HEK293 (cell line): Measurements from ENCODE around the gene SOX6.

Experiments used
- CTCF ChIA-PET: fragments of 350-600 bp; formaldehyde crosslinking; extraction: SDS; loops from one replicate; lab custom pipeline; 2021; ENCODE audit warnings: antibody characterized with exemption; lab: Yijun Ruan, JAX
- POLR2A ChIA-PET: fragments of 300-600 bp; formaldehyde crosslinking; extraction: SDS; loops from one replicate; lab custom pipeline; 2020; ENCODE audit warnings: antibody characterized with exemption, inconsistent platforms; lab: Yijun Ruan, JAX
- H3K27ac ChIP-seq: fragments of 200-500 bp; sonication (Bioruptor generic); 2 replicates; pipeline ENCODE4 v1.5.1; 2014; ENCODE audit warnings: low read depth, low read length, control low read depth, inconsistent platforms; ENCODE audit errors: extremely low read depth
- H3K36me3 ChIP-seq, 2 experiments: fragments of 200-500 bp in 1 of 2; sonication (Bioruptor generic) in 1 of 2; 1 replicate in 1 of 2; 2 replicates in 1 of 2; pipeline ENCODE4 v1.5.1; 2014 to 2017; ENCODE audit warnings: inconsistent platforms in 2 of 2, low read length in 2 of 2; ENCODE audit not compliant: control insufficient read depth in 2 of 2, insufficient read depth in 1 of 2
- H3K4me1 ChIP-seq: fragments of 200-500 bp; sonication (Bioruptor generic); 2 replicates; pipeline ENCODE4 v1.5.1; 2014; ENCODE audit warnings: mild to moderate bottlenecking, low read length, inconsistent platforms; ENCODE audit not compliant: control insufficient read depth, insufficient read depth
- H3K4me3 ChIP-seq: 2 replicates; pipeline ENCODE4 v1.5.1; 2011; ENCODE audit warnings: low read depth, mild to moderate bottlenecking, control low read depth, low read length, moderate library complexity
- H3K9me3 ChIP-seq: fragments of 200-500 bp; sonication (Bioruptor generic); 2 replicates; pipeline ENCODE4 v1.5.1; 2014; ENCODE audit warnings: low read depth, low read length, inconsistent platforms; ENCODE audit not compliant: control insufficient read depth, insufficient read depth
- HOXA7 ChIP-seq: sonication (generic); formaldehyde crosslinking; IDR thresholded peaks from 2 replicates; pipeline ENCODE4 v1.8.1; 2022; ENCODE audit warnings: missing genetic modification reagents, borderline replicate concordance
- MZF1 ChIP-seq: fragments of 450-650 bp; formaldehyde crosslinking; IDR thresholded peaks from 2 replicates; pipeline ENCODE4 v1.5.1; 2017; ENCODE audit warnings: missing biosample characterization, missing genetic modification characterization, borderline replicate concordance
- SETDB1 ChIP-seq: IDR thresholded peaks from one replicate; pipeline ENCODE4 v1.6.1; 2017; ENCODE audit warnings: mild to moderate bottlenecking, low read length, moderate library complexity, mixed read lengths; ENCODE audit not compliant: insufficient read length
- ZBTB21 ChIP-seq: fragments of 450-650 bp; formaldehyde crosslinking; IDR thresholded peaks from 2 replicates; pipeline ENCODE4 v1.5.1; 2017; ENCODE audit warnings: missing biosample characterization, missing genetic modification characterization
- ZFP41 ChIP-seq: fragments of 450-650 bp; formaldehyde crosslinking; IDR thresholded peaks from 2 replicates; pipeline ENCODE4 v1.5.1; 2016; ENCODE audit warnings: missing biosample characterization, missing genetic modification characterization, borderline replicate concordance
- ZNF146 ChIP-seq: fragments of 450-650 bp; formaldehyde crosslinking; IDR thresholded peaks from 2 replicates; pipeline ENCODE4 v1.5.1; 2016; ENCODE audit warnings: missing biosample characterization, missing genetic modification characterization
- ZNF16 ChIP-seq: fragments of 450-650 bp; formaldehyde crosslinking; IDR thresholded peaks from 2 replicates; pipeline ENCODE4 v1.5.1; 2016; ENCODE audit warnings: low read depth, missing biosample characterization, missing genetic modification characterization
- ZNF202 ChIP-seq: fragments of 450-650 bp; formaldehyde crosslinking; IDR thresholded peaks from 2 replicates; pipeline ENCODE4 v1.5.1; 2016; ENCODE audit warnings: missing biosample characterization, missing genetic modification characterization, borderline replicate concordance
- ZNF223 ChIP-seq: fragments of 450-650 bp; formaldehyde crosslinking; IDR thresholded peaks from 2 replicates; pipeline ENCODE4 v1.5.1; 2016; ENCODE audit warnings: missing biosample characterization, missing genetic modification characterization
- ZNF48 ChIP-seq: fragments of 450-650 bp; formaldehyde crosslinking; IDR thresholded peaks from 2 replicates; pipeline ENCODE4 v1.5.1; 2016; ENCODE audit warnings: missing biosample characterization, missing genetic modification characterization
- ZNF510 ChIP-seq: fragments of 450-650 bp; formaldehyde crosslinking; IDR thresholded peaks from 2 replicates; pipeline ENCODE4 v1.5.1; 2018; ENCODE audit warnings: mild to moderate bottlenecking, missing genetic modification characterization, missing biosample characterization; ENCODE audit not compliant: insufficient replicate concordance
- ZNF514 ChIP-seq: fragments of 450-650 bp; formaldehyde crosslinking; IDR thresholded peaks from 2 replicates; pipeline ENCODE4 v1.5.1; 2016; ENCODE audit warnings: missing biosample characterization, missing genetic modification characterization
- ZNF555 ChIP-seq: fragments of 450-650 bp; formaldehyde crosslinking; conservative IDR thresholded peaks from 2 replicates; pipeline ENCODE4 v1.5.1; 2017; ENCODE audit warnings: missing biosample characterization, mild to moderate bottlenecking, missing genetic modification characterization, inconsistent platforms
- ZNF571 ChIP-seq: fragments of 450-650 bp; formaldehyde crosslinking; IDR thresholded peaks from 2 replicates; pipeline ENCODE4 v1.5.0; 2017; ENCODE audit warnings: missing biosample characterization, missing genetic modification characterization
- ZNF660 ChIP-seq: fragments of 450-650 bp; IDR thresholded peaks from 2 replicates; pipeline ENCODE4 v1.5.1; 2018; ENCODE audit warnings: missing biosample characterization, mild to moderate bottlenecking, missing genetic modification characterization
- TF ChIP-seq, protein P1 (sequence below): fragments of 450-650 bp; formaldehyde crosslinking; IDR thresholded peaks from 2 replicates; pipeline ENCODE4 v1.5.1; 2016; ENCODE audit warnings: missing biosample characterization, missing genetic modification characterization, borderline replicate concordance
- TF ChIP-seq, protein P2 (sequence below): fragments of 450-650 bp; formaldehyde crosslinking; IDR thresholded peaks from 2 replicates; pipeline ENCODE4 v1.5.1; 2016; ENCODE audit warnings: missing biosample characterization, missing genetic modification characterization
- TF ChIP-seq, protein P3 (sequence below): fragments of 450-650 bp; formaldehyde crosslinking; IDR thresholded peaks from 2 replicates; pipeline ENCODE4 v1.5.1; 2016; ENCODE audit warnings: missing biosample characterization, missing genetic modification characterization, low read depth
- TF ChIP-seq, protein P4 (sequence below): fragments of 450-650 bp; formaldehyde crosslinking; IDR thresholded peaks from 2 replicates; pipeline ENCODE4 v1.5.1; 2016; ENCODE audit warnings: missing biosample characterization, missing genetic modification characterization, low read depth

Gene SOX6

DNA sequence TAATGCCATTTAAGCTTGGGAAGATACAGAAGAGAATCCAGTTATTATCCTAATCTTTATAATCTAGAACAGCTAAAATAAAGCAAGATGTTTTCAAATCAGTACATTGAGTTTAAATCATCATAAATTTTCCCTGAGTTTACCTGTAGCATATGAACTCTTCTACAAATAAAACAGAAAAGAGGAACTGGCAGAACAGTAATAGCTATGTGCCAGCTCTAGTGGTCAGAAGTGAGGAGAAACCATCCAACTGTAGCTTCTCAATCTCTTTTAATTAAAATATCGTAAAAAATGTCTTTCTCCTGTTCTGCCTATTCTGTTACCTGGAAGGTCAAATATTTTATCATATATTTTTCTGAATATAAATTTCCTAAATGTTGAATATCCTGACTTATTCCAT lies 266.9 kb downstream of the SOX6 start (continued):
- no peak for TF ChIP-seq HOXA7

DNA sequence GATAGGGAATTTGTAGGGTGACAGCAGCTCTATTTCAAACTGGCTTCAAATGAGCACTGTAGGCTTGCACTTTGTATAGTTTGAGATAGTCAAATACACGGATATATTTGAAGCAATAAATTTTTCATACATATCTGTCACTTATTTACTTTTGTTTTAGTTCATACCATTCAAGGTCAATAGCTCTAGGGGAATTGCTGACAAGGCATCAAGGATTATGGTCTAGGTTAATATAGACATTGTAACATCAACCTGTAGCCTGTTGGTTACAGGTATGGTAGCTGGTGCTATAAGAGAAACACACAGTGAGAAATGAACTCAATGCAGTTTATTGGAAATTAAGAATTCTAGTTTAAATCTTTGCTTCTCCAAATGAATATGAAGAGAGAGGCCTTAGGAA lies 267.6 kb downstream of the SOX6 start:
- Histone ChIP-seq H3K36me3 (no peaks in the 10 kb centered on the region), H3K4me3 (no peak overlapping the region), H3K4me1 (0 out of 2 replicates have a peak, but pooled peaks cover 2% of the 10 kb centered on the region), H3K9me3 (no peaks in the 10 kb centered on the region), H3K27ac (no peak overlapping the region)
- ChIA-PET CTCF (no interaction called here), POLR2A (no interaction called here)
- no peak for TF ChIP-seq ZNF660 (tag by site-specific recombination)
- TF ChIP-seq, protein P1, sequence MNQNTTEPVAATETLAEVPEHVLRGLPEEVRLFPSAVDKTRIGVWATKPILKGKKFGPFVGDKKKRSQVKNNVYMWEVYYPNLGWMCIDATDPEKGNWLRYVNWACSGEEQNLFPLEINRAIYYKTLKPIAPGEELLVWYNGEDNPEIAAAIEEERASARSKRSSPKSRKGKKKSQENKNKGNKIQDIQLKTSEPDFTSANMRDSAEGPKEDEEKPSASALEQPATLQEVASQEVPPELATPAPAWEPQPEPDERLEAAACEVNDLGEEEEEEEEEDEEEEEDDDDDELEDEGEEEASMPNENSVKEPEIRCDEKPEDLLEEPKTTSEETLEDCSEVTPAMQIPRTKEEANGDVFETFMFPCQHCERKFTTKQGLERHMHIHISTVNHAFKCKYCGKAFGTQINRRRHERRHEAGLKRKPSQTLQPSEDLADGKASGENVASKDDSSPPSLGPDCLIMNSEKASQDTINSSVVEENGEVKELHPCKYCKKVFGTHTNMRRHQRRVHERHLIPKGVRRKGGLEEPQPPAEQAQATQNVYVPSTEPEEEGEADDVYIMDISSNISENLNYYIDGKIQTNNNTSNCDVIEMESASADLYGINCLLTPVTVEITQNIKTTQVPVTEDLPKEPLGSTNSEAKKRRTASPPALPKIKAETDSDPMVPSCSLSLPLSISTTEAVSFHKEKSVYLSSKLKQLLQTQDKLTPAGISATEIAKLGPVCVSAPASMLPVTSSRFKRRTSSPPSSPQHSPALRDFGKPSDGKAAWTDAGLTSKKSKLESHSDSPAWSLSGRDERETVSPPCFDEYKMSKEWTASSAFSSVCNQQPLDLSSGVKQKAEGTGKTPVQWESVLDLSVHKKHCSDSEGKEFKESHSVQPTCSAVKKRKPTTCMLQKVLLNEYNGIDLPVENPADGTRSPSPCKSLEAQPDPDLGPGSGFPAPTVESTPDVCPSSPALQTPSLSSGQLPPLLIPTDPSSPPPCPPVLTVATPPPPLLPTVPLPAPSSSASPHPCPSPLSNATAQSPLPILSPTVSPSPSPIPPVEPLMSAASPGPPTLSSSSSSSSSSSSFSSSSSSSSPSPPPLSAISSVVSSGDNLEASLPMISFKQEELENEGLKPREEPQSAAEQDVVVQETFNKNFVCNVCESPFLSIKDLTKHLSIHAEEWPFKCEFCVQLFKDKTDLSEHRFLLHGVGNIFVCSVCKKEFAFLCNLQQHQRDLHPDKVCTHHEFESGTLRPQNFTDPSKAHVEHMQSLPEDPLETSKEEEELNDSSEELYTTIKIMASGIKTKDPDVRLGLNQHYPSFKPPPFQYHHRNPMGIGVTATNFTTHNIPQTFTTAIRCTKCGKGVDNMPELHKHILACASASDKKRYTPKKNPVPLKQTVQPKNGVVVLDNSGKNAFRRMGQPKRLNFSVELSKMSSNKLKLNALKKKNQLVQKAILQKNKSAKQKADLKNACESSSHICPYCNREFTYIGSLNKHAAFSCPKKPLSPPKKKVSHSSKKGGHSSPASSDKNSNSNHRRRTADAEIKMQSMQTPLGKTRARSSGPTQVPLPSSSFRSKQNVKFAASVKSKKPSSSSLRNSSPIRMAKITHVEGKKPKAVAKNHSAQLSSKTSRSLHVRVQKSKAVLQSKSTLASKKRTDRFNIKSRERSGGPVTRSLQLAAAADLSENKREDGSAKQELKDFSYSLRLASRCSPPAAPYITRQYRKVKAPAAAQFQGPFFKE (tag by site-specific recombination): no peak

DNA sequence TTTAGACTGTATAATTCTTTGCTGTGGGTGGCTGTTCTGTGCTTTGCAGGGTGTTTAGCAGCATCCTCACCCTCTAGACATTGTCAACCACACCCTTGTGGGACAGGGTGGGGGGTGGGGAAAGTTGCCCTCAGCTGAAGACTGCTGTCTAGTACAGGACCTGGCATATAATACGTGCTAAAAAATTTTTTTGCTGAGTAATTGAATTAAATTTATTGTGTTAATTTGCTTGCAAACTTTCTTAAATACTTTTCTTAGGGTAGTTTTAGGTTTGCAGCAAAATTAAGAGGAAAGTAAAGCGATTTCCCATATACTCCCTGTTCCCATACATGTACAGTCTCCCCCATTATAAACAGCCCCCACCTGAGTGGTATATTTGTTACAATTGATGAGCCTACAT lies 268.5 kb downstream of the SOX6 start:
- Histone ChIP-seq H3K4me3 (no peak overlapping the region), H3K9me3 (no peaks in the 10 kb centered on the region), H3K27ac (no peak overlapping the region), H3K36me3 (no peaks in the 10 kb centered on the region), H3K4me1 (0 out of 2 replicates have a peak, but pooled peaks cover 2% of the 10 kb centered on the region)
- POLR2A ChIA-PET: no interaction called here
- TF ChIP-seq MZF1 (tag by site-specific recombination) (no peak), ZFP41 (no peak), ZNF146 (tag by site-specific recombination) (no peak), ZNF223 (tag by site-specific recombination) (no peak), ZNF48 (tag by site-specific recombination) (no peak), ZNF555 (tag by site-specific recombination) (no peak), ZNF510 (no peak), ZNF202 (tag by site-specific recombination) (no peak), ZBTB21 (tag by site-specific recombination) (no peak), ZNF16 (no peak), ZNF571 (no peak), ZNF514 (tag by site-specific recombination) (no peak), SETDB1 (no peak)
- TF ChIP-seq, protein P2, sequence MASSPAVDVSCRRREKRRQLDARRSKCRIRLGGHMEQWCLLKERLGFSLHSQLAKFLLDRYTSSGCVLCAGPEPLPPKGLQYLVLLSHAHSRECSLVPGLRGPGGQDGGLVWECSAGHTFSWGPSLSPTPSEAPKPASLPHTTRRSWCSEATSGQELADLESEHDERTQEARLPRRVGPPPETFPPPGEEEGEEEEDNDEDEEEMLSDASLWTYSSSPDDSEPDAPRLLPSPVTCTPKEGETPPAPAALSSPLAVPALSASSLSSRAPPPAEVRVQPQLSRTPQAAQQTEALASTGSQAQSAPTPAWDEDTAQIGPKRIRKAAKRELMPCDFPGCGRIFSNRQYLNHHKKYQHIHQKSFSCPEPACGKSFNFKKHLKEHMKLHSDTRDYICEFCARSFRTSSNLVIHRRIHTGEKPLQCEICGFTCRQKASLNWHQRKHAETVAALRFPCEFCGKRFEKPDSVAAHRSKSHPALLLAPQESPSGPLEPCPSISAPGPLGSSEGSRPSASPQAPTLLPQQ: no peak
- TF ChIP-seq, protein P3, sequence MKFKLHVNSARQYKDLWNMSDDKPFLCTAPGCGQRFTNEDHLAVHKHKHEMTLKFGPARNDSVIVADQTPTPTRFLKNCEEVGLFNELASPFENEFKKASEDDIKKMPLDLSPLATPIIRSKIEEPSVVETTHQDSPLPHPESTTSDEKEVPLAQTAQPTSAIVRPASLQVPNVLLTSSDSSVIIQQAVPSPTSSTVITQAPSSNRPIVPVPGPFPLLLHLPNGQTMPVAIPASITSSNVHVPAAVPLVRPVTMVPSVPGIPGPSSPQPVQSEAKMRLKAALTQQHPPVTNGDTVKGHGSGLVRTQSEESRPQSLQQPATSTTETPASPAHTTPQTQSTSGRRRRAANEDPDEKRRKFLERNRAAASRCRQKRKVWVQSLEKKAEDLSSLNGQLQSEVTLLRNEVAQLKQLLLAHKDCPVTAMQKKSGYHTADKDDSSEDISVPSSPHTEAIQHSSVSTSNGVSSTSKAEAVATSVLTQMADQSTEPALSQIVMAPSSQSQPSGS: no peak
- TF ChIP-seq, protein P4, sequence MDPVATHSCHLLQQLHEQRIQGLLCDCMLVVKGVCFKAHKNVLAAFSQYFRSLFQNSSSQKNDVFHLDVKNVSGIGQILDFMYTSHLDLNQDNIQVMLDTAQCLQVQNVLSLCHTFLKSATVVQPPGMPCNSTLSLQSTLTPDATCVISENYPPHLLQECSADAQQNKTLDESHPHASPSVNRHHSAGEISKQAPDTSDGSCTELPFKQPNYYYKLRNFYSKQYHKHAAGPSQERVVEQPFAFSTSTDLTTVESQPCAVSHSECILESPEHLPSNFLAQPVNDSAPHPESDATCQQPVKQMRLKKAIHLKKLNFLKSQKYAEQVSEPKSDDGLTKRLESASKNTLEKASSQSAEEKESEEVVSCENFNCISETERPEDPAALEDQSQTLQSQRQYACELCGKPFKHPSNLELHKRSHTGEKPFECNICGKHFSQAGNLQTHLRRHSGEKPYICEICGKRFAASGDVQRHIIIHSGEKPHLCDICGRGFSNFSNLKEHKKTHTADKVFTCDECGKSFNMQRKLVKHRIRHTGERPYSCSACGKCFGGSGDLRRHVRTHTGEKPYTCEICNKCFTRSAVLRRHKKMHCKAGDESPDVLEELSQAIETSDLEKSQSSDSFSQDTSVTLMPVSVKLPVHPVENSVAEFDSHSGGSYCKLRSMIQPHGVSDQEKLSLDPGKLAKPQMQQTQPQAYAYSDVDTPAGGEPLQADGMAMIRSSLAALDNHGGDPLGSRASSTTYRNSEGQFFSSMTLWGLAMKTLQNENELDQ: no peak
- TF ChIP-seq, all 188 proteins: peak for 0
- CTCF ChIA-PET: no interaction called here
